Kasumi-1 (cell line): ENCODE measurements around the gene L3MBTL2.
"Not testable (repeated sequence)": the region's sequence is repeated elsewhere in the genome, so short reads cannot be mapped to it uniquely, and the experiment has no call there.

Experiments
- DNase-seq, 2 experiments: peaks; one replicate each; lab custom pipeline; 2025; lab: John Stamatoyannopoulos, UW

Gene L3MBTL2

DNA sequence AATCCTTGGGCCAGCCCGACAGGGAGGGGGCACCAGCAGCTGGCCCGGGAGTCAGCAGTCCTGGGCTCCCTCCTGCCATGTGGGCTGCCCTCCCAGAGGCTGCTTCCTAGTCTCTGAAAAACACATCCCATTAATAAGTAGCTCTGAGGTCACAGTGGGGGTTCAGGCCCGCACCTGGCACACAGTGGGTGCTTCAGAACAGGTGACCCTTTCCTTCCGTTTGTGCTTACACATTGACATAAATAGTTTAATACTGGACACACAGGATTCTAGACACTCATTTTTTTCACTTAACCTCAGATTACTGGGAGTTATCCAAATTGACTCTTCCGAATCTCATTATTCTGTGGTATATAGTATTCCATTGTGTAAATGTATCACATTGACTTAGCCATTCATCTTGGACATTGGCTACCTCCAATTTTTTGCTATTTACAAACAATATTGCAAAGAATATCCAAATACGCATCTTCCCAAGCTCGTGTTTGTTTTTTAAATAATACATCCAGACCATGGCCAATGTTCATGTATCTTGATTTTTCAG, 36.1 kb downstream of the L3MBTL2 start:
- no peak for DNase-seq

DNA sequence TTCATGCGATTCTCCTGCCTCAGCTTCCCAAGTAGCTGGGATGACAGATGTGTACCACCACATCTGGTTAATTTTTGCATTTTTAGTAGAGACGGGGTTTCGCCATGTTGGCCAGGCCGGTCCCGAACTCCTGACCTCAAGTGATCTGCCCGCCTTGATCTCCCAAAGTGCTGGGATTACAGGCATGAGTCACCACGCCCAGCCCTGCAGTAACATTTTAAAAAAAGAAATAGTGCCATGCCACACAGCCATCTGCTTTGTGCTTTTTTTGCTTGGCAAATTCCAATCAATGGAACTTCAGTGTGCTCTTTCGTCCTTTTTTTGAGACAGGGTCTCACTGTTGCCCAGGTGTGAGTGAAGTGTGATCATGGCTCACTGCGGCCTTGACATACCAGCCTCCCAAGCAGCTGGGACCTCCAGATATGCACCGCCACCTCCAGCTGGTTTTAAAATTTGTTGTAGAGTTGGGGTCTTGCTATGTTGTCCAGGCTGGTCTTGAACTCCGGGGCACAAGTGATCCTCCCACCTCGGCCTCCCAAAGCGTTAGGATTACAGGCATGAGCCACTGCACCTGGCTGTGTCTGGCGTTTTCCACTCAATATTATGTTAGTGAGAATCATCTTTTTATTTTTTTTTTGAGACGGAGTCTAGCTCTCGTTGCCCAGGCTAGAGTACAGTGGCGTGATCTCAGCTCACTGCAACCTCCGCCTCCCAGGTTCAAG, 37.4 kb downstream of the L3MBTL2 start:
- DNase-seq, result no peak

DNA sequence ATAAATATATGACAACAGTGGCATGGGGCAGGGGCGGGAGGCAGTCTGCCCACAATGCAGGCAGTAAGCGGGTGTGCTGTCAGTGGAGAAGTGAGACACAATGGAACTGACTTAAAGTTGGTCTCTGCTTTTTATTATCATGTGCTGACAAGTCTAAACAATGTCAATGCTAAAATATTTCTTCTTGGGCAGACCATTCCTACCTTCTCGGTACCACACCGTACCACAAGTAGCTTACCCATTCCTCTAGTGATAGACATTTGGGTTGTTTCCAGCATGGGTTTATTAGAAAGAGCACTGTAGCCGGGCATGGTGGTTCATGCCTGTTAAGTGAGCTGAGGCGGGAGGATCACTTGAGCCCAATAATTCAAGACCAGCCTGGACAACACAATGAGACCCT, 38.2 kb downstream of the L3MBTL2 start:
- no peak for DNase-seq

DNA sequence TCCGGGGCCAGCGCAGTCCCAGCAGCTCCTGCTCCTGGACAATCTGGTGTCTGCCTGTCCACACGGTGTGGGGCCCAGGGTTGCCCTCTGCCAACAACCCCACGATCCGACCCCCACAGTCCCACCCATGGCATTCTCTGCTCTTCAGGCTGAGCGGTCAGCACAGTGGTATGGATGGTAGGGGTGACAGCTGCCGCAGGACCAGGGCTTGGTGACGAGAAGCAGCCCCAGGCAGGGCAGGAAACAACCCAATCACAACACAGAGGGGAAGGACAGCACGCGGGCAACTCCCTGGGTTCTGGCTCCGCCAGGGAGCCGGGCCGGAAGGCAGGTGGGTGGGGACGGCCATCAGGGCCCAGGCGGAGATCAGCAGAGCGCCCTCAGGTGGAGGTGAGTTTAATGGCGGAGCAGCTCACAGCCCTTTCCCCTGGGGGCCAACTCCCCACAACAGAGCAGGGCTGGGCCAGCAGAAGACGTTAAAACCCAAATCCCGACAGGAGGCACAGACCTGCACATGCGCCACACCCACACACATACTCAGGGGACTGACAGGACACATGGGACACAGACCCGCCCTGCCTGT, 40.9 kb downstream of the L3MBTL2 start:
- no peak for DNase-seq

DNA sequence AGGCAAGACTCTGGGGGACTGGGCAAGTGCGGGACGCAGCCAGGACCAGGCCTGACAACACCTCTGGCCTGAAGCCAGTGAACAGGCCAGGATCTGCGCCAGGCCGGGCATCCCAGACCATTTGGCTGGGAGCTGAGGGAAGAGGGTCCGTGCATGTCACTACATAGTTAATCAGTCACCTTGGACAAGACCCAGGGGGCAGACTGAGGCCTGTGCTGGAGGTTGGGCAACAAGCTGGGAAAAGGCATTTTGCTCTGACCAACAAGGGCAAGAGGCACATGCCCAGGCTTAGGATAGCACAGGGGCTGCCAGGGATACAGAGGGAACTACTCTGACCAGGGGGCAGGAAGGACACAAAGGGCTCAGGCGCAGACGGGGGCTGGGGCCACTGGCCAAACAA, 42.6 kb downstream of the L3MBTL2 start:
- no peak for DNase-seq

DNA sequence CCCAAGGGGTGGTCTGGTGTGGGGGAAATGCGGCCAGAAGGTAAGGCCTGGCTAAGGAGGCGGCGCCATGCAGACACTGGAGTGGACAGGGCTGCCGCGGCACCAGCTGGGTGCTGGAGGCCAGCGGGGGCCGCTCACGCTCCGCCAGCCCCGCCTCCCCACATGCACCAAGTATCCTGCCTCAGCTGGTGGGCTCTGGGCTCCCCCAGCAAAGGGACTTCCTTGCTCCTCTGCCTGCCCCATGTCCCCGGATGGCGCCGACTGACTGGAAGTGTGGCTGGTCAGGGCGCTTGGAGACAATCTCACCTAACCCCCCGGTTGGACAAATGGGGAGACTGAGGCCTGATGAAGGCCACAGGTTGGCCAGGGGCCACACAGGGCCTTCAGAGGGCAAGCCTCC, 43.2 kb downstream of the L3MBTL2 start:
- no peak for DNase-seq

DNA sequence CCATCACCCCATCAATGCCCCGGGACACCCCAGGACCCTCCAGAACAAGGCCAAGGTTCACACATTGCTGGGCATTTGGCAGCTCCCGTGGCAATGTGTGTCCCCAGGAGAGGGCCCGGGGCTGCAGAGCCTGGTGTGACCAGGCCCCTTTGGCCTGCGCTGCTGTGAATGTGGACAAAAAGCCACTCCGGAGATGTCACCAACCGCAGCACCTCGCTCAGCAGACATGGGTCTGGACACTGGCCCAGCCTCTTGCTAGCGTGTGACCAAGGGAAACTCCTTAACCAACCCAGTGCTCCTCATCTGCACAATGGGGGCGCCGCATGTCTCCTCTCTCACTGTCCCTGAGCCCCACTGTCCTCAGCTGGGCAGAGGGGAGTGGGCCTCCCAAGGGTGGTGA, 43.6 kb downstream of the L3MBTL2 start:
- no peak for DNase-seq

DNA sequence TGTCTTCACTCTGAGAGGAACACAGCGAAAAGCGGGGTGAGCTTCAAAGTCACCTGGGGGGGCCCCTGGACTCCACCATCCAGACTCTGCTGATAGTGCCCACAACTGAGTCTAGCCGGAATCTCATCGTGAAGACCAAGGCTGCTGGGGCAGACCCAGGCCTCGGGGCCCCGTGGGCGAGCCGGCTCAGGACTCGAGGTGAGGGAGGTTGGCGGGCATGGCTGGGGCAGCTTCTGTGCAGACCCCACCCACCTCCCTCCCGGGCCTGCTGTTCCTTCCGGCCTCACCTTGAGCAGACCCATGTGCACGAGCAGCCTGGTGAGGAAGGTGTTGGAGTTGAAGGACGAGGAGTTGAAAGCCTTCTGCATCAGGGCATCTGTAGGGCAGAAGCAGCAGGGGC, 44.3 kb downstream of the L3MBTL2 start:
- DNase-seq, result no peak

DNA sequence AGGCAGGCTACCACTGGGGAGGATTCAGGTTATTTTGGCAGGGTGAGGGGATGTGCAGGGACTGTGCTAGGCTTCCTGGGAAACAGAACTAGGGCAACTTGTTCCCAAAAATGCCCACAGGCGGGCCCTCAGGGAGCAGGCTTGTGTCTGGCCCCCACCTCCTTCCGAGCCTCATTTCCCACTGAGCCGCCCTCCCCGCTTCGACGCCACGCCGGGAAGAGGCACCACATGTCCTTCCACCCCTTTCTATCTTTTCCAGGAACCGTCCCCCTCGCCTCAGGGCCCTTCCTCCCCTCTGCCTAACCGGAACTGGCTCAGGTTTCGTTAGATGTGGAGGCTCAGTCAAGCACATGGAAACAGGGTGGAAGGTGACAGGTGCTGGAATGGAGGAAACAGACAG, 45.0 kb downstream of the L3MBTL2 start:
- no peak for DNase-seq

DNA sequence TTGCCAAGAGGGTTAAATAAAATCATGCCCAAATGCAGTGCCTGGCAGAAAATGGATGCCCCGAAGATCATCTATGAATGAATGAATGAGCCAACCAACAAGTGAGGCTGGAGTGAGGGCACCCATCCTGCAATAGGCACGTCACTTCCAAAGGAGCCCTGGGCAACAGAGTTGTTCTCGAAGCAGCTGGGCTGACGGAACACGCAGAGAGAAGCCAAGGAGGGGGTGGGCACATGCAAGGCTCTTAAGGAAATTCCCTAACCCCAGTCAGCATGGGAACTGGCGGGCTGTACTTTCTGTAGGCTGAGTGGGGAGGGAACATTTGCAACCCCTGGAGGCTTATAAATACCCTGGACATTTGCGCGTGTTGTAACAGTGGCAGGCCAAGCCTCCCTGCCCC, 47.3 kb downstream of the L3MBTL2 start:
- no peak for DNase-seq

DNA sequence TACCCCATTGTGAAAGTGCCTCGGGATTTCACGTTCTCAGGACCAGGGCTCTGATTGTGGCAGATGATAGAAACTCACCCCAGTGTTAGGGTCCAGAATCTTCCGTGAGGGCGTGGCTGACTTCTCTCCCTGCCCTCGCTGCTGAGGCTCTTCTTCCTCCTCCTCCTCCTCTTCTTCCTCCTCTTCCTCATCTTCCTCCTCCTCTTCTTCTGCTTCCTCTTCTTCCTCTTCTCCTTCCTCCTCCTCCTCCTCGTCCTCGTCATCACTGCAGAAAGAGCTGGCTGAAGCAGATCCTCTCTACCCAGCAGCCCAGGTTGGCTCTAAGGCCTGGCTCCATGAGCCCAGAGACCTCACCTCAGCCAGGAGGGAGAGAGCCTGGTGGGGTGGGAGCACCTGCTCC, 49.1 kb downstream of the L3MBTL2 start:
- no peak for DNase-seq

DNA sequence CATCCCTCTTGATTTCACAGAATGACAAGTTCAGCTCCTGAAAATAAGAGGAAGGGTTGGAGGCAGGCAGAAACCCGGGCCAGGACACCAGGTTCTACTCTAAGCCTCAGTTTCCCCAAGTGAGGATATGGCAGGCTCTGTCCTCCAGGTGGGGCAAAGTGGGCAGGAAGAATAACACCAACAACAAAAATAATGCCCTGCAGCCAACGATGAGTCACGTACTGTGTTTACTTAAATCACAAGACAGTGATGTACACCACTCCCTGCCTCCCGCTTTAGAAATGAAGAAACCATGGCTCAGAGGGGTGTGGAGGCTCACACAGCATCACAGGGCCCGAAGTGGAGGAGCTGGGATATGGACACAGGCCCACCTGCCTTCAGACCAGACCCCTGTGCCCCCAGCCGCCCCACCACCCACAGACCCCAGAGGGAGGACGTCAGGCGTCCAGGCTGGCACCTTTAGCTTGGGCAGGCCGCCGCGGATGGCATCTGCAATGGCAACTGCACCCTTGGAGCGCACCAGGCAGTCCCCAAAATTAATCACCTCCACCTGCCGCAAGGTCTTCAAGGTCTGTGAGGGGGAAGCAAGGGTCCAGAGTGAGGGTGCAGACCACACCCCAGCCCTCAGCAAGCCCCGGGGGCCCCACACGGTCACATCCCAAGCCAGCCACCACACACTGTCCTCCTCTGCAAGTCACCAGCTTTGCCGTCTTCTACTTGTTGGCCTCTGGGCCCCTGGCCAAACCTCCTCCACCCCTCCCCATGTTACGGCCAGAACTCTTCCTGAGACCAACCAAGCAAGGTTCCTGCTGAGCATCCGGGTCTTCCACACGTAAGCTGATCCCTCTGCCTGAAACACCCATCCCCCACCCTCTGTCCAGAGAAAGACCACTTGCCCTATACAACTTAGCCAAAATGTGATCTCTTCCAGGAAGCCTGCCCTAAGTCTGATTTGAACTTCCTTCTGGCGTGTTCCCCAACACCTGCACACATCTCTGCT, 51.4 kb downstream of the L3MBTL2 start:
- no peak for DNase-seq

DNA sequence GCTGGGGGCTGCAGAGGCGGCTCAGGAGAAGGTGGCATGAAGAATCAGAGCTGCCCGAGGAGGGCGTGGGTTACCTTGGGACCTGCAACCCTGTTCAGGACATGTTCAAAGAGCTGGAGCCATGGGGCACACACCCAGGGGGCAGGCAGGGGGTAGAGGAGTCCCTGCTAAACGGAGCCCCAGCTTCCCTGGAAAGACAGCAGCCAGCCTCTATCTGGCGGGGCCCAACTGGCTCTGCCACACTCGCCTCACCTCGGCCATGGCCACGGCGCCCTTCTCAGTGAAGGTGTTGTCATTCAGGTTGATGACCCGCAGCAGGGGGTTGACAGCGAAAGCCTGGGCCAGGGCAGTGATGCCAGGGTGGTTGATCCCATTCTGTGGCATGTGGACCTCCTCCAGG, 52.6 kb downstream of the L3MBTL2 start:
- no peak for DNase-seq

DNA sequence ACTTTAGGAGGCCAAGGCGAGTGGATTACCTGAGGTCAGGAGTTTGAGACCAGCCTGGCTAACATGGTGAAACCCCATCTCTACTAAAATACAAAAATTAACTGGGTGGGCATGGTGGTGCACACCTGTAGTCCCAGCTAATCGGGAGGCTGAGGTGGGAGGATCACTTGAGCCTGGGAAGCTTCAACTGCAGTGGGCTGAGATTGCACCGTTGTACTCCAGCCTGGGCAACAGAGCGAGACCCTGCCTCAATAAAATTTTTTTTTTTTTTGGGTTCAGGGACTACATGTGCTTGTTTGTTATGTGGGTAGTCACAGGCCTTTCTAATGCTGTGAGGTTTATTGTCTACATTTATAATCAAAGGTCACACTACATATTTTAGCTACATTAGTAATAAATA, 54.6 kb downstream of the L3MBTL2 start:
- DNase-seq, result not testable (repeated sequence)

DNA sequence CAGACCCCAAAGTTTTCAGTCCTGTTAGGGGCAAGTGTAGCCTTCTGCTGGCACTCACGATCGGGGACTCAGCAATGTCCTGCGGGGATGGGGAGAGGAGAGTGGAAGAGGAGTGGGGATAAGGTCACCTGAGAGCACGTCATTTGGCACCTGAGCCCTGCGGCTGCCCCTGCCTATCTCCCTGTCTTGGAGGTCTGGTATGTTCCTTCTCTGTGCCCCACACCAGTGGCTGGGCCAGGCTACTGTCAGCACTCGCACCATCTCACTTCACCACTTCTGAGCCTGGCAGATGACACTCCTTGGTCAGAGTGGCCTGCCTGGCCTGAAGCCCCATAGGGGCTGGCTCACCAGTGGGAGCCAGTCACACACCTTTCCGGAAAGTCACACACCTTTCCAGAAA, 55.8 kb downstream of the L3MBTL2 start:
- DNase-seq, result no peak

DNA sequence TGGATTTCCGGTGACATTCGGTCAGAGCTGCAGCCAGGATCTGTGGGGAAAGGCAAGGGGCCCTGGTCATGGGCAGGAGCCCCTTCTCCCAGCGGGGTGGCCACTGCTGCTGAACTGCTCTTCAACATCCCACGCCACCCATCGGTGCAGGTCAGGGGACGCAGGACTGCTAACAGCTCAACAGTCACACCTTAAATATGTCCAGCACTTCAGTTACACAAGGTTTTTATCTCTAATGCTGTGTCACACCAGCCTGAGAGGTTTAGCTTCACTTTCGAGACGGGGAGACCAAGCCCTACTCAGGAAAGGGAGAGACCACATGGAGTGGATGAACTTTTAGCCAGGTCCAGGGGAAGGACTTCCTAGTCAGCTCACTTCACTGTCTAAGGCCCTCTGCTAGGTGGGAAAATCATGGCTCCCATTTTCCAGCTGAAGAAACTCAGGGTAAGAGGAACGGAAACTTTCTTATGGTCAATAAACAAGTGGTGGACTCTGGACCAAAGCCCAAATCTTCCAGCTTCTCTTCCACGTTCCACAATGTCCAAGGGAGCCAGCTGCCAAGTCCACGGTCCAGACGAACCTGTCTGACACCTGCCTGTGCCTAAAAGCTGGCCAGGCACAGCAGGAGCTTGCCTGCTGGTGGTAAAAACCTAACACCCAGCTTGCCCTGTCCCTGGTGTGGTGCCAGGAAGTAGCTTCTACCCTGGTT, 56.6 kb downstream of the L3MBTL2 start:
- DNase-seq, result no peak

DNA sequence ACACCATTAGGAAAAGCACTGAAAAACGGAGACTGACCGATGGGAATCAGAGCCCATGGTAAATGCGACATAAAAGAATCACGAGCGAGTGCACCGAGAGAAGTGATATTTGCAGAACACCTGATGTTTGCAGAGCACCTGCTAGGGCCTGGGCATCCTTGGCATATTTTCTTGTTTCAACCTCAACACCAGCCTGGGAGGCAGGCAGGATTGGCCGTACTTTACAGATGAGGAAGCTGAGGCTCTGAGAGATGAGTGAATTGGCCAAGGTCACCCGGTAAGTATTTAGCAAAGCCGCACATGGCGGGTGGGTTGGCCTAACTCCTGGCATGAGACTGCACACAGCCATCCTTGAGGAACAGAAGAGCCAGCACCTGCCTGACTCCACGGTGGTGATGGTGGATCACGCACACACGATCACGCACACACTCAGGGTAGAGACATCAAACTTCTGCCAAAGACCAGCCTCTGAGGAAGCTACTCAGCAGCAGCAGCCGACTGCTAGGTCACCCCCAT, 57.2 kb downstream of the L3MBTL2 start:
- no peak for DNase-seq

DNA sequence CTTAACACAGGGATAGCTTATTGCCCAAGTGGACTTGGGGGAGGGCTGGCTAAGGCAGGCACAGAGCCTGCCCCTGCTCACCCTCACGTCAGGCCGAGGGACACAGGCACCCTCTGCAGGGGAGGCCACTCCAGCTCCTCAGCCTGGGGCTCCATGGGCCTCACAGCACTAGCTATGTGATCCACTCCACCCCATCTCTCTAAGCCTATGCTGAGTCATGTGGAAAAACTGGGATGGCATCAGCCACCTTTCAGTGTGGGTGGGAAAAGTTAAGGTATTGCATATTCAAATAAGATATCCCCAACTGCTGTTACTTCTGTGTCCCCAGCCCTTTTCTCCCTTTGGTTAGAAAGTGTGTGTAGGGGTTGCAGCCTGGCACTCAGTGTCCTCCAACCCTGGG, 58.6 kb downstream of the L3MBTL2 start:
- no peak for DNase-seq

DNA sequence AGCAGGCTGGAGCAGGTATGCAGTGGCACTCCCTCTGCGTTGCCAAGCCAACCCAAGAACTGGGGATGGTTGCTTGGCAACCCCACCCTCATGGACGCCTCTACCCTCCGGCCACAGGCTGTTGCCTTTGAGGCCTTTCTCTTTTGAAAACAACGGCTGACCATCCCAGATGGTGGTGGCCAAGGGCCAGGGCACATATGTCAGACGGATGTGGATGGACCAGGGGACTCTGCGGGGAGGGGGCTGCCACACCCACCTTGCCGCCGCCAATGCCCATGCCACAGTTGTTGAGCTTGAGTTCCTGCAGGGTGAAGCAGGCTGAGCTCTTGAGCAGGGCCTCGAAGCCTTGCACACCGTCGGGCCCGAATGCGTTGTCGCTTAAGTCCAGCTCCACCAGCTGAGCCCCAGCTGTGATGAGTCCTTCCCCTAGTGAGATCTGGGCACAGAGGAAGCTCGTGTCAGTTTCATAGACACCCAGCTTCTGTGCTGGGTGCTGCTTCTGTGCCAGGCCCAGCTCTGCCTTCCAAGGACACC, 59.4 kb downstream of the L3MBTL2 start:
- DNase-seq, result no peak

DNA sequence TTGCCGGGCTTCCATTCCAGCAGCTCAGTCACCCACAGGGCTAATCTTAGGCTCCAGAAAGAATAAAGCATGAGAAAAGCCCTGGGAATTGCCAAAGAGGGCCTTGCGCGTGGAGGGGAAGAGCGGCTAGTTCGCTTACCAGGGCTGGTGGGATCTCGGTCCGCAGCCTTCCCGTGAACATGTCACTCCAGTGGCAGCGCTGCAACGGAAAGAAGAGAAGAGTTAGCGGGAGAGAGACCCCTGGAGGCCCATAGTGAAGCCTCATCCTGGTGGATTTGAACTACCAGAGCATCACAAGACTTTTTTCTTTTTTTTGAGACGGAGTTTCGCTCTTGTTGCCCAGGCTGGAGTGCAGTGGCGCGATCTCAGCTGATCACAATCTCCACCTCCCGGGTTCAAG, 62.8 kb downstream of the L3MBTL2 start:
- DNase-seq, result no peak

DNA sequence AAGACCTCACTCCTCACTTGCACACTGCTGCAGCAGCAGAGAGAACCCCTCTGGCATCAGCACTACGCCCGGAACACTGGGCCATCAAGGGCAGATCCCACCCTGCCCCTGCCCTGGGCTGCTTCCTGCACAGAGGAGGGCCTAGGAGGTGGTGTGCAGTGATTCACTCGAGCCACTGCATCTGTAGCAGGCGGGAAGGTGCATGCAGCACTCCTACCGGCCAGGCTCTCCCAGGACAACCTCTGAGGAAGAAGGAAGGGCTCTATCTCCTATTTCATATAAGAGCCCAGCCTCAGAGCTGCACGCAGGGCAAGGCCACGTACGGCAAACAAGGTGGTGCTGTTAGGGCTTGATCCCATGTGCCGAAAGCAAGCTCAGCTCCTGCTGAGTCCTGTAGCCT, 66.7 kb downstream of the L3MBTL2 start:
- DNase-seq, result no peak

DNA sequence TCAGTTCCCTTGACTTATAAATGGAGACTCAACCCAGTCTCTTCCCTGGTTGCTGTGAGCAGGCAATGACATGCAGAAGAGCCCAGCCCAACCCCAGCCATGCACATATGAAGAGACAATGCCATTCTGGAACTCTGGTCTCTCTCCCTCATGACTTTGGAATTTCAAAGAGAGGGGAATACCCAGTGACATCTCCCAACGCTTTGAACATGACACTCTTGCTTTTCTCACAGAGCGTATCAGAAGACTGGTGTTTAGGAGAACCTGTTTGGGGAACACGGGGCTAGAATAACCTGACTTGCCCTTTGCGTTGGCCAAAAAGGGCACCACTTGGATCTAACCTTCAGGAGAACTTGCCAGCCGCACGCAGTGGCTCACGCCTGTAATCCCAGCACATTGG, 68.0 kb downstream of the L3MBTL2 start:
- DNase-seq, result no peak
